NCI-H2227 treated with DMSO at 0.1 percent for 48 hours (cell line): ENCODE data around the gene SNAP47.
A peak's percentile ranks its signal among the peaks of the same experiment; 100 is the strongest.

Experiments
- DNase-seq: peaks from one replicate; lab custom pipeline; 2025; lab: John Stamatoyannopoulos, UW

The SNAP47 gene

GRCh38 chr1:227749916-227750710 lies 14.9 kb downstream of the SNAP47 start:
- DNase-seq: no peak

DNA sequence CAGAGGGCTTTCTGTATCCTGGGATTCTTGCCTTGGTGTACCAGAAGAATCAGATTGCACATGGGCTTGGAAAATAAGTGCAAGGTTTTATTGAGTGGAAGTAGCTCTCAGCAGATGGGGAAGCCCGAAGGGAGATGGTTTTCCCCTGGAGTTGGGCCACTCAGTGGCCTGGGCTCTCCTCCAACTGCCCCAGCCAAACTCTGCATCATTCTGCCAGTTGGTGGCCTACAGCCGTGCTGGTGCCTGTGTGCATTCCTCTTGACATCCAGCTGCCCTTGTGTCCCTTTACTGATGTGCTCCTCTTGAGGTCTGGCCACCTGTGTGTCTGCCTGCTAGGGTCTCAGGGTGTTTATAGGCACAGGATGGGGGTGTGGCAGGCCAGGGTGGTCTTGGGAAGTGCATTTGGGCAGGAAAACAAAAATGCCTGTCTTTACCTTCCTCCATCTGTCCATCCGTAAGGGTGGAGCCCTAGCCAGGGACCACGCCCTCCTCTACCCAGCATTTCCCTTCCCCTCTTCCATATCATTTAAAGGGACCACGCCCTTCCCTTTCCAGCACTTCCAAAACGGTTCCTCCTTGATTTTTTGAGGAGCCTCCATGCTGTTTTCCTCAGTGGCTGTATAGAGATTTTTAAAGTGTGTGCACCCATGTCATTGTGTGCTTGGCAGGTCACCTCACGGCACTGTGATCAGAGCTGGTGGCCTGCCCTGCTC lies 18.9 kb downstream of the SNAP47 start:
- no peak for DNase-seq

DNA sequence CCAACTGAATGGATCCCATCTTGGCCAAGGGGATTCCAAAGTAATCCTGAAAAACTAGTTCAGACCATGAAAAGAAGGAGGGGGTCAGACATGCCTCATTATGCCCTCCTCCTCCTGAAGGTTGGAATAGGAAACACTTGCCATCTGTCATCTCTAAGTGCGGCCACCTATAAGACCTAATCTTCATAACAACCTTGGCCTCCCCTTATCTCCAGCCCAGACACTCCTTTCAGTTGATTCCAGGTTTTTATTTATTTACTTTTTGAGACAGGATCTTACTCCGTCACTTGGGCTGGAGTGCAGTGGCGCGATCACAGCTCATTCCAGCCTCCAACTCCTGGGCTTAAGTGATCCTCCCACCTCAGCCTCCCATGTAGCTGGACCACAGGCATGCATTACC lies 19.7 kb downstream of the SNAP47 start:
- DNase-seq: no peak

DNA sequence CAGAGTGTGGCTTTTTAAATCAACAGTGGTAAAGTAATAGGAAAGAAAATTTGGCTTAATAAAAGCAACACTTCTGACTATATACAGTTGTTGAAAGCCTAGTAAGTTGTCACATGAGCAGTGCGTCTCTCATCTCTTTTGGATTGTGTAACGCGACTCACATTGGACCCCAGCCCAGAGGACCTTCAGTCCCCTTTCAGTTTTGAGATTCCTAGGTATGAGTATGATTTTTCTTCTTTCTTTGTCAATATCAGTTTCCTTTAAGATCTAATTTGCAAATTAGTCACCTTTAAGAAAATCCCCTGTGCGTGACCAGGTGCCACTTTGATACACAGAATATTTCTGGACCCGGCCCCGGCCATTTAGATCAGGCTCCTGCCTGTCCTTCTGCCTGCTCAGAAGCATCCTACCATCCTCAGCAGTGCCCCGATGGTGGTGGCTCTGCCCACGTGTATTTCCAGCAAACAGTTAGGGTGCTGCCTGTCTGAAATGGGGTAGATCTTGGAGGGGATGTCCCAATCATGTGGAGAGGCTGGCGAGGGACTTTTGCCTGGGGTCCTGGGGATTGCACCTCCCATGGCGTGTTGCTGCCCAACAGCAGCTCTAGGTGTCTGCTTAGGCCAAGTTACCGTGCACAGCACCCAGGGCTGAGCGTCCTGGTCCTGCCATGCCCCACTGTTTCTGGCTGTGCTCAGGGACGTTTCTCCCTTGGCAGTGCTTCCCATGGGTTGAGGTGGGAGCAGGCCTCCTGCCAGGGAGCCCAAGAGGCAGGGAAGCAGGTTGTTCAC lies 21.1 kb downstream of the SNAP47 start:
- DNase-seq: no peak

GRCh38 chr1:227757781-227758180 lies 22.5 kb downstream of the SNAP47 start:
- DNase-seq: no peak

- no peak for DNase-seq
Measured at GRCh38 chr1:227758366-227758765, 23.1 kb downstream of the SNAP47 start.

GRCh38 chr1:227759341-227760300 lies 24.4 kb downstream of the SNAP47 start:
- DNase-seq: no peak

- DNase-seq: no peak
Measured at GRCh38 chr1:227760377-227760776, 25.1 kb downstream of the SNAP47 start.

- no peak for DNase-seq
Measured at GRCh38 chr1:227761621-227762230, 26.5 kb downstream of the SNAP47 start.

- DNase-seq: peak; percentile 52
Measured at GRCh38 chr1:227762231-227762911, 27.1 kb downstream of the SNAP47 start.

DNA sequence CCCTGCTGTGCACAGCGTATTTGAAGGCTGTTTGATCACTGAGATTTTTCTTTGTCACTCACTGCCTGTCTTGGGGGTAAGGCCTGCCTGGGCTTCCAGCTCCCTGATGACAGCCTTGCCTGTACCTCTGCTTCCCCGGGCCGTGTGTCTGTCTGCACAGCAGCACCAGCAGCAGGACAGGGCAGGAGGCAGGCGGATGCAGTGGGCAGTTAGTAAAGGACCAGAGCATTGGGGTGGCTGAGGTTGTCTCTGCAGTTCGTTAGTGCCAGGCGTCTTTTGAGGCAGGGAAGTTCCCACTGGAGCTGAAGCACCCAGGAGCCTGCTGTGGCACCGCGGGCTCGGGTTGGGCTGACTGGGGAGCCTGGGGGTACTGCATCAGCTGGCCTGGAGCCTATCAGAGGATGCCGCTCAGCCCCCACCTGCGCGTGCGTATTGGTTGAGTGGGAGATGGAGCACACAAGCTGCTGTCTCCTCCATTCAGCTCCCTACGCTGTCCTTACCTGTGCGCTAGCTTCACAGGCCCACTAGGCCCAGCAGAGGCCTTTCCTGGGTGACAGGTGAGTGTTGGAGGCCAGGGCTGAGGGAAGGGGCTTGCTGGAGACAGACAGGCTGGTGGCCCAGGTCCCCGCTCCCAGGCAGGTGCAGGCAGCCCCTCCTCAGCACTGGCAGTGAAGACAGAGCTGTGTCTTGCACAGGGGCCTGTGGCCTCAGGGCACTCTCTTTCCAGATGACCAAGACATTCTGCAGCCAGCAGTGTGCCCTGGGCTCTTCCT lies 28.2 kb downstream of the SNAP47 start:
- no peak for DNase-seq

GRCh38 chr1:227764019-227764391 lies 28.8 kb downstream of the SNAP47 start:
- no peak for DNase-seq

- DNase-seq: no peak
Measured at GRCh38 chr1:227765261-227766014, 30.2 kb downstream of the SNAP47 start.

DNA sequence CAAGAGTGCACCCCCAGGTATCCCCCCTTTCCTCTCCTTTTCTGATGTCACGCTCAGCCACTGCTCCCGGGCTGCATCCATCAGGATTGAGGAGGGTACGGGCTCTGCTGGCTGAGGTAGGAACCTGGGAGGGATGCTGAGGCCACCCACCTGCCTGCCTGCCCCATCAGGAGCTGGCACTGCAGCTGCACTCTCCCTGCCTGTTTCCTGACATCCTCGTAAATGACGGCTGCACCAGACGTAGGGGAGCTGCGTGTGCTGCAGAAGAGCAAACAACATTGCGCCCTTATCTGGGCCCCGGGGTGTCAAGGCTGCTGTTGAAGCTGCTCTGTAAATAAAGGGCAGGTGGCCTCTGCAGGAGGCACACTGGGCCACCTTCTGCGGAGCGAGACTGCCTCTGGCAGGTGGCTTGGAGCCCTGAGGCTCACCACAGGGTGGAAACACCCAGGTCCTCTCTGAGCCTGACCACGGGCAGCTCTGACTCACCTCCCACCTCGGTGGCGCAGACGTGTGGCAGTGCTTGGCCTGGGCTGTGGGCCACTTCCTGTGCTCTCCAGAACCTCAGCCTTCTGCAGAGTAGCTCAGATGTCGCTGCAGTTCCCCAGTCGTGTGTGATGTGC lies 30.9 kb downstream of the SNAP47 start:
- DNase-seq: no peak

DNA sequence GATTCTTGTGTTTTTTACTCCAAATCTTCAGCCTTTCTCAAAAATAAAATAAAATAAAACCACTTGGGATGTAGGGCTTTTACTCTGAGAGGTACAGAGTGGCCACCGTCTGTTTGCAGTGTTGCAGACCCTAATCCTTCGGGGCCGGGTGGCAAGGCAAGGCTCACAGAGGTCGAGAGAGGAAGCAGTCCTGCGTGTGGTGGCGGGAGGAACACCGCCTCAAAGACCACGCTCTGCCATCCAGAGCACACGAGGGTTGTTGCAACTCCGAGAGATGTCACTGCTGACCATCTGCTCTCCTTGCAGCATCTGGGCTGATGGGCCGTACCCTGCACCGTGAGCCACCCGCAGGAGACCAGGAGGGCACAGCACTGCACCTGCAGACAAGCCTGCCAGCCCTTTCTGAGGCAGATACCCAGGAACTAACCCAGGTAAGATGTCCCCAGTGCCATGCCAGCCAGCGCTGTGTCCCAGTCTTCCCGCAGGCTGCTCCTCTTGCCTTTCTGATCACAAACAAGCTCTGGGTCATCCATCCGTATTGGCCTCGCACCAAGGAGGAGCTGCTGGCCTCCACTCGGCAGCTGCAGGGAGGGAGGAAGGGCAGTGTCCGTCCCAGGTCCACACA lies 31.5 kb downstream of the SNAP47 start:
- DNase-seq: no peak

DNA sequence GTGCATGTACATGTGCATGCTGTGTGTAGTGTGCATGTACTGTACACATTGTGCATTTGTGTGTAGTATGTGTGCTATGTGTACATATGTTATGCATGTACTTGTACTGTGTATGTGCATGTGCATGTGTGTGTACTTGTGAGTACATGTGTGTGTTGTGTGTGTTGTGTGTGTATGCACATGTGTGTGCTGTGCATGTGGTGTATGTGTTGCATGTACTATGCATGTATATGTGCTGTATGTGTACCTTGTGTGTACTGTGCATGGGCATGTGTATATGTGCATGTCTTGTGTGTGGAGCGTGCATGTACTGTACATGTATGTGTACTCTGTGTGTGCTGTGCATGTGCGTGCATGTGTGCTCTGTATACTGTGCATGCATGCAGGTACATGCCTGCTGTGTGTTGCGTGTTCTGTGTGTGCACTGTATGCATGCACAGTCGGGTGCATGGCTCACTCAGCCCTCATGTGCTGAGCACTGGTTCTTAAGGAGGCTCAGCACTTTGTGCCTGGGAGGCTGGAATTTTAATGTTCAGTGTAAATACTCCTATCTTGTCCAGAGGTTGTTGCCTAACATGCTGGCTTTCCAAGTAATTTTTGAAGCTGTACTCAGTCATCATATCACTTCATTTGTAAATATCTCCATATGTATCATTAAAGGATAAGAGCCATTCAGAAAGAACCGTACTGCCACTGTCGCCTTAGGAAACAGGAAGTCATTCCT lies 32.3 kb downstream of the SNAP47 start:
- no peak for DNase-seq

DNA sequence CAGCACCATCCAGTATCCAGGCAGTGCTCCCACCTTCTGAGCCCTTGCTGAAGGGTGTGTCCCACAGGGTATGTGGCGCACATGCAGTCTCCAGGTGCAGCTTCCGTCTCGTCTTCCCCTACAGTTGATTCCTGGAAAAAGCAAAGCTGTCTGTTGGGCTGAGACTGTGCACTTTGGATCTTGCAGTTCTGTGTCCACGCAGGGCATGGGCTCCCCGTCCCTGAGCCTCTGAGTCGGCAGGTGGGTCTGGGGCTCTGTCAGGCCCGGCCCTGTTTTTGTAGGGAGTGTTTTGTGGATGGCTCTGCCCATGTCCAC lies 32.8 kb downstream of the SNAP47 start:
- no peak for DNase-seq

GRCh38 chr1:227768640-227769039 lies 33.4 kb downstream of the SNAP47 start:
- no peak for DNase-seq
